Panc1 (cell line): Measurements from ENCODE around the gene RNF39. TPM values are rescaled to one million over a fixed set of nuclear protein-coding genes. Genes with fewer than 3 reads are reported as not detected.
A peak's percentile ranks its signal among the peaks of the same experiment; 100 is the strongest.

Source experiments
- ATAC-seq: fragments of 200-7000 bp; cut with Tn5 transposase; 2 replicates; pipeline ENCODE4 v1.9.1; 2020; ENCODE audit warnings: mild to moderate bottlenecking, moderate library complexity
- Bru-seq: library from RNA; stranded (reverse); fragments of 400-500 nt; gene quantifications from one replicate; lab custom pipeline; 2021; lab: Mats Ljungman, UMichigan
- BruChase-seq, 2 experiments: library from RNA; stranded (reverse); fragments of 400-500 nt; gene quantifications; one replicate each; lab custom pipeline; 2021; lab: Mats Ljungman, UMichigan
- BruUV-seq: library from RNA; stranded (reverse); fragments of 400-500 nt; replicated peaks from 2 replicates; lab custom pipeline; 2021; lab: Mats Ljungman, UMichigan
- CTCF ChIA-PET: fragments of 300-600 bp; sonication (Branson Sonifier 250); formaldehyde crosslinking; loops from one replicate; lab custom pipeline; 2022; ENCODE audit warnings: antibody characterized with exemption; lab: Charles Lee
- POLR2A ChIA-PET: fragments of 300-600 bp; sonication (Branson Sonifier 250); formaldehyde crosslinking; loops from one replicate; lab custom pipeline; 2022; ENCODE audit warnings: antibody characterized with exemption; lab: Charles Lee
- DNase-seq: peaks from one replicate; pipeline ENCODE4 v3.0.0-alpha.2; 2010; ENCODE audit warnings: low read depth, low spot score
- H3K27ac ChIP-seq: 2 replicates; pipeline ENCODE4 v1.5.1; 2011; ENCODE audit warnings: mild to moderate bottlenecking, low read length, inconsistent platforms
- H3K27me3 ChIP-seq: fragments of 200-500 bp; sonication (Bioruptor generic); 2 replicates; pipeline ENCODE4 v1.6.0; 2014; ENCODE audit warnings: low read length, inconsistent platforms; ENCODE audit not compliant: control insufficient read depth, insufficient read depth
- H3K36me3 ChIP-seq: fragments of 200-500 bp; sonication (Bioruptor generic); 2 replicates; pipeline ENCODE4 v1.5.1; 2014; ENCODE audit warnings: inconsistent platforms, mild to moderate bottlenecking, low read length, moderate library complexity; ENCODE audit not compliant: control insufficient read depth, insufficient read depth
- H3K4me1 ChIP-seq: 2 replicates; pipeline ENCODE4 v1.5.1; 2011; ENCODE audit warnings: inconsistent platforms, mild to moderate bottlenecking, low read length, moderate library complexity; ENCODE audit not compliant: control insufficient read depth, insufficient read depth
- H3K4me3 ChIP-seq, 2 experiments: 2 replicates each; pipeline ENCODE4 v1.5.1; 2011 to 2012; ENCODE audit warnings: low read depth in 2 of 2, low read length in 2 of 2, mild to moderate bottlenecking in 2 of 2, inconsistent platforms in 1 of 2, moderate library complexity in 1 of 2
- H3K9me3 ChIP-seq: fragments of 200-500 bp; sonication (Bioruptor generic); 2 replicates; pipeline ENCODE4 v1.5.1; 2014; ENCODE audit warnings: low read depth, mild to moderate bottlenecking, inconsistent platforms, low read length, moderate library complexity; ENCODE audit not compliant: control insufficient read depth, insufficient read depth
- POLR2AphosphoS5 ChIP-seq: IDR thresholded peaks from 2 replicates; pipeline ENCODE4 v1.6.1; 2012; ENCODE audit warnings: mild to moderate bottlenecking, low read depth, low read length, moderate library complexity
- SIN3A ChIP-seq: IDR thresholded peaks from 2 replicates; pipeline ENCODE4 v1.6.1; 2012; ENCODE audit warnings: low read depth, mild to moderate bottlenecking, low read length, moderate library complexity, borderline replicate concordance; ENCODE audit not compliant: insufficient read depth
- TCF7L2 ChIP-seq: IDR thresholded peaks from 2 replicates; pipeline ENCODE4 v1.6.1; 2011; ENCODE audit warnings: mild to moderate bottlenecking, low read depth, low read length, inconsistent platforms
- in situ Hi-C: cut with HindIII; loops from 2 replicates; pipeline ENCODE4 v1.10.0; 2016; ENCODE audit warnings: low sequenced_read_pairs, low pct_unique_long_range_greater_than_20kb
- intact Hi-C: fragments of 100-400 bp; cut with micrococcal nuclease; formaldehyde crosslinking; loops from one replicate; pipeline ENCODE4 v1.10.0; 2022; ENCODE audit not compliant: unreplicated experiment
- long read RNA-seq: library from polyadenylated mRNA; unstranded; transcript quantifications from one replicate; pipeline ENCODE4 v2.0.0, GENCODE V29; 2021; ENCODE audit not compliant: unreplicated experiment
- polyA plus RNA-seq: library from polyadenylated mRNA; unstranded; fragments of >200 nt; gene quantifications from one replicate; pipeline ENCODE4 v1.2.1, GENCODE V29; 2012; ENCODE audit warnings: missing spikeins; ENCODE audit not compliant: insufficient read length
- total RNA-seq: library from RNA; stranded (reverse); gene quantifications from one replicate; pipeline ENCODE4 v1.2.1, GENCODE V29; 2021; ENCODE audit not compliant: unreplicated experiment
- TF ChIP-seq, protein P1 (sequence below): fragments of 450-650 bp; IDR thresholded peaks from 2 replicates; pipeline ENCODE4 v1.5.1; 2017; ENCODE audit warnings: mild to moderate bottlenecking
- TF ChIP-seq, protein P2 (sequence below), 2 experiments: IDR thresholded peaks; 2 replicates each; pipeline ENCODE4 v1.6.1; 2011 to 2012; ENCODE audit warnings: low read depth in 2 of 2, control low read depth in 1 of 2, low read length in 1 of 2, mild to moderate bottlenecking in 1 of 2, moderate library complexity in 1 of 2; ENCODE audit not compliant: insufficient read depth in 1 of 2

Gene RNF39, protein sequence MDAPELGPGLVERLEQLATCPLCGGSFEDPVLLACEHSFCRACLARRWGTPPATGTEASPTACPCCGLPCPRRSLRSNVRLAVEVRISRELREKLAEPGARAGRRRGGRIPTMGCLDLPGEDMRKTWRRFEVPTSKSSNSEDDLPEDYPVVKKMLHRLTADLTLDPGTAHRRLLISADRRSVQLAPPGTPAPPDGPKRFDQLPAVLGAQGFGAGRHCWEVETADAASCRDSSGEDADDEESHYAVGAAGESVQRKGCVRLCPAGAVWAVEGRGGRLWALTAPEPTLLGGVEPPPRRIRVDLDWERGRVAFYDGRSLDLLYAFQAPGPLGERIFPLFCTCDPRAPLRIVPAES
- total RNA-seq (not detected), Bru-seq, nascent RNA (not detected), BruChase-seq, experiment 1, labeled RNA remaining after a 2-hour chase (percentile 11 among the genes with signal in this experiment), BruChase-seq, experiment 2, labeled RNA remaining after a 6-hour chase (percentile 15 among the genes with signal in this experiment)
- 0.70 TPM for polyA plus RNA-seq
- long read RNA-seq: 0 reads

DNA sequence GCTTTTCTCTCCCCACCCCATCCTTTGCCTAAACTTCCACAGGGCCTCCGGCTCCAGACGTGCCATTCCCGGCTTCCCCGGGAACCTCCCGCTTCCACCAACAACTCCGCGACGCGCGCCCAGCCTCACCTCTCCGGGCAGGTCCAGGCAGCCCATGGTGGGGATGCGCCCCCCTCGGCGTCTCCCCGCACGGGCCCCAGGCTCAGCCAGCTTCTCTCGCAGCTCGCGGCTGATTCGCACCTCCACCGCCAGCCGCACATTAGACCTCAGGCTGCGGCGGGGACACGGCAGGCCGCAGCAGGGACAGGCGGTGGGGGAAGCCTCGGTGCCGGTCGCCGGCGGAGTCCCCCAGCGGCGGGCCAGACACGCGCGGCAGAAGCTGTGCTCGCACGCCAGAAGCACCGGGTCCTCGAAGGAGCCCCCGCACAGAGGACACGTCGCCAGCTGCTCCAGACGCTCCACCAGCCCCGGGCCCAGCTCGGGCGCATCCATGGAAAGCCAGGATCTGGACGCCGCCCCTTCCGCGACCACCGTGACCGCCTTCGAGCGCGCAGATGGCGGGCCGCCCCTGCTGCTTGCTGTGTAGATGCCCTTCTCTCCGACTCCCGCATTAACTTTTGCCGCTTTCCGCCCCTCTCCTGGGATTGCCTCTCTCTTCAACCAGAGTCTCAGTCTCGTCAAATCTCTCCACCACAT, at the start of gene RNF39:
Gene RNF39, minus strand, starts transcription at position 676 of the 696 bp plus-strand sequence. Its CDS starts 184 bp downstream, at position 492.
- in situ Hi-C loops (no loop called here), intact Hi-C loops (no loop called here)
- POLR2A ChIA-PET: no interaction called here
- Histone ChIP-seq H3K4me1 (peaks cover 4% of the 10 kb centered on the region), H3K27ac (no peak within 1 kb of the TSS), H3K4me3 (peak within 1 kb of the TSS in 1 of 2 experiments; percentile 23; a peak in 1 of 4 replicates), H3K36me3 (no peaks in the 10 kb centered on the region), H3K9me3 (no peaks in the 10 kb centered on the region), H3K27me3 (peaks cover 6% of the 10 kb centered on the region; the same call in 1 of the 2 replicates)
- no TSS peak for BruUV-seq
- CTCF ChIA-PET: no interaction called here
- DNase-seq (no peak), ATAC-seq (peak; percentile 28; the same call in 1 of the 2 replicates)
- TF ChIP-seq TCF7L2 (no peak), POLR2AphosphoS5 (no peak), SIN3A (no peak)
- TF ChIP-seq, protein P1, sequence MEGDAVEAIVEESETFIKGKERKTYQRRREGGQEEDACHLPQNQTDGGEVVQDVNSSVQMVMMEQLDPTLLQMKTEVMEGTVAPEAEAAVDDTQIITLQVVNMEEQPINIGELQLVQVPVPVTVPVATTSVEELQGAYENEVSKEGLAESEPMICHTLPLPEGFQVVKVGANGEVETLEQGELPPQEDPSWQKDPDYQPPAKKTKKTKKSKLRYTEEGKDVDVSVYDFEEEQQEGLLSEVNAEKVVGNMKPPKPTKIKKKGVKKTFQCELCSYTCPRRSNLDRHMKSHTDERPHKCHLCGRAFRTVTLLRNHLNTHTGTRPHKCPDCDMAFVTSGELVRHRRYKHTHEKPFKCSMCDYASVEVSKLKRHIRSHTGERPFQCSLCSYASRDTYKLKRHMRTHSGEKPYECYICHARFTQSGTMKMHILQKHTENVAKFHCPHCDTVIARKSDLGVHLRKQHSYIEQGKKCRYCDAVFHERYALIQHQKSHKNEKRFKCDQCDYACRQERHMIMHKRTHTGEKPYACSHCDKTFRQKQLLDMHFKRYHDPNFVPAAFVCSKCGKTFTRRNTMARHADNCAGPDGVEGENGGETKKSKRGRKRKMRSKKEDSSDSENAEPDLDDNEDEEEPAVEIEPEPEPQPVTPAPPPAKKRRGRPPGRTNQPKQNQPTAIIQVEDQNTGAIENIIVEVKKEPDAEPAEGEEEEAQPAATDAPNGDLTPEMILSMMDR: no peak
- TF ChIP-seq, protein P2, sequence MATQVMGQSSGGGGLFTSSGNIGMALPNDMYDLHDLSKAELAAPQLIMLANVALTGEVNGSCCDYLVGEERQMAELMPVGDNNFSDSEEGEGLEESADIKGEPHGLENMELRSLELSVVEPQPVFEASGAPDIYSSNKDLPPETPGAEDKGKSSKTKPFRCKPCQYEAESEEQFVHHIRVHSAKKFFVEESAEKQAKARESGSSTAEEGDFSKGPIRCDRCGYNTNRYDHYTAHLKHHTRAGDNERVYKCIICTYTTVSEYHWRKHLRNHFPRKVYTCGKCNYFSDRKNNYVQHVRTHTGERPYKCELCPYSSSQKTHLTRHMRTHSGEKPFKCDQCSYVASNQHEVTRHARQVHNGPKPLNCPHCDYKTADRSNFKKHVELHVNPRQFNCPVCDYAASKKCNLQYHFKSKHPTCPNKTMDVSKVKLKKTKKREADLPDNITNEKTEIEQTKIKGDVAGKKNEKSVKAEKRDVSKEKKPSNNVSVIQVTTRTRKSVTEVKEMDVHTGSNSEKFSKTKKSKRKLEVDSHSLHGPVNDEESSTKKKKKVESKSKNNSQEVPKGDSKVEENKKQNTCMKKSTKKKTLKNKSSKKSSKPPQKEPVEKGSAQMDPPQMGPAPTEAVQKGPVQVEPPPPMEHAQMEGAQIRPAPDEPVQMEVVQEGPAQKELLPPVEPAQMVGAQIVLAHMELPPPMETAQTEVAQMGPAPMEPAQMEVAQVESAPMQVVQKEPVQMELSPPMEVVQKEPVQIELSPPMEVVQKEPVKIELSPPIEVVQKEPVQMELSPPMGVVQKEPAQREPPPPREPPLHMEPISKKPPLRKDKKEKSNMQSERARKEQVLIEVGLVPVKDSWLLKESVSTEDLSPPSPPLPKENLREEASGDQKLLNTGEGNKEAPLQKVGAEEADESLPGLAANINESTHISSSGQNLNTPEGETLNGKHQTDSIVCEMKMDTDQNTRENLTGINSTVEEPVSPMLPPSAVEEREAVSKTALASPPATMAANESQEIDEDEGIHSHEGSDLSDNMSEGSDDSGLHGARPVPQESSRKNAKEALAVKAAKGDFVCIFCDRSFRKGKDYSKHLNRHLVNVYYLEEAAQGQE (IDR thresholded peaks at IDR 0.05; ENCODE audit: insufficient read depth in 1 of 2, low read depth in 2 of 2, low read length in 1 of 2): no peak

DNA sequence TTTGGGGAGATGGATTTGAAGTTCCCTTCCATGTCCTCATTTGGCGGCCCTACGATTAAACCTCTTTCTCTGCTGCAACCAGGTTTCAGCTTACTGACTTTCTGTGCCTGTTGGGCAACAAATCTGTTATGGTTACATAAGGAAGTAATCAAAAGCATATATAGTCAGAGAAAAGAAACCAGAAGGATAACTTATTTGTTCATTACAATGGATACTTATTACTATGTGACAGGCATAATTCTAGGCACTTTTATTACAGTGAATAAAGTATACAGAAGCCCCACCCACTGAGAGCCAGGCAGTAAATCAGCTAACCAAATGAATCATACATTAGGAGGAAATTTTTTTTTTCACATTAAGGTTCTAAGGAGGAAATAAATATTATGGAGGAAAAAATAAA, 46.9 kb upstream of the RNF39 start:
- TF ChIP-seq SIN3A: no peak
- no peak for TF ChIP-seq POLR2AphosphoS5
- TF ChIP-seq, protein P2 (IDR thresholded peaks at IDR 0.05; ENCODE audit: insufficient read depth in 1 of 2, low read depth in 2 of 2, low read length in 1 of 2): no peak
- TF ChIP-seq, protein P1: no peak
- no peak for TF ChIP-seq TCF7L2
- no peaks in the 10 kb centered on the region for H3K9me3 ChIP-seq
- intact Hi-C loops: no loop called here
- CTCF ChIA-PET: no interaction called here
- no peak overlapping the region for H3K4me3 ChIP-seq
- DNase-seq (no peak), ATAC-seq (no peak)
- in situ Hi-C loops: no loop called here
- no peak overlapping the region for H3K27ac ChIP-seq
- H3K27me3 ChIP-seq: no peaks in the 10 kb centered on the region
- H3K36me3 ChIP-seq: no peaks in the 10 kb centered on the region
- BruUV-seq: no TSS peak
- H3K4me1 ChIP-seq: peaks cover under 1% of the 10 kb centered on the region; the same call in 1 of the 2 replicates
- POLR2A ChIA-PET: no interaction called here
